MCF 10A (cell line): ENCODE data around the gene COA5. TPM values are rescaled to one million over a fixed set of nuclear protein-coding genes. Genes with fewer than 3 reads are reported as not detected.

Experiments
- BruUV-seq: library from RNA; stranded (reverse); fragments of 400-500 nt; replicated peaks from 2 replicates; lab custom pipeline; 2021; lab: Mats Ljungman, UMichigan
- CTCF ChIA-PET: fragments of 300-600 bp; sonication (Branson Sonifier 250); formaldehyde crosslinking; extraction: SDS; loops from one replicate; lab custom pipeline; 2021; ENCODE audit warnings: antibody characterized with exemption, inconsistent platforms; lab: Yijun Ruan, JAX
- POLR2A ChIA-PET: fragments of 300-600, 350-650 bp; sonication (Branson Sonifier 250); formaldehyde crosslinking; extraction: SDS; loops from one replicate; lab custom pipeline; 2020; ENCODE audit warnings: antibody characterized with exemption, inconsistent platforms; lab: Yijun Ruan, JAX
- DNase-seq: peaks from one replicate; pipeline ENCODE4 v3.0.0-alpha.2; 2018; ENCODE audit not compliant: unreplicated experiment
- H3K27ac Mint-ChIP-seq: one replicate; pipeline ENCODE4 v1.8.0; 2022; ENCODE audit warnings: mild to moderate bottlenecking, low read depth, mixed read lengths; ENCODE audit not compliant: unreplicated experiment
- H3K27me3 Mint-ChIP-seq: one replicate; pipeline ENCODE4 v1.8.0; 2022; ENCODE audit warnings: mixed read lengths; ENCODE audit not compliant: insufficient read depth, unreplicated experiment
- H3K36me3 Mint-ChIP-seq: one replicate; pipeline ENCODE4 v1.8.0; 2022; ENCODE audit warnings: mild to moderate bottlenecking, moderate library complexity, mixed read lengths; ENCODE audit not compliant: insufficient read depth, unreplicated experiment
- H3K4me1 Mint-ChIP-seq: one replicate; pipeline ENCODE4 v1.8.0; 2022; ENCODE audit warnings: mixed read lengths; ENCODE audit not compliant: insufficient read depth, unreplicated experiment
- H3K4me3 Mint-ChIP-seq: one replicate; pipeline ENCODE4 v1.8.0; 2022; ENCODE audit warnings: mild to moderate bottlenecking, moderate library complexity, mixed read lengths; ENCODE audit not compliant: unreplicated experiment
- H3K9me3 Mint-ChIP-seq: one replicate; pipeline ENCODE4 v1.8.0; 2022; ENCODE audit warnings: mixed read lengths; ENCODE audit not compliant: unreplicated experiment
- CTCF ChIP-seq: fragments of 200-600 bp; IDR thresholded peaks from one replicate; pipeline ENCODE4 v1.8.0; 2022; ENCODE audit warnings: antibody characterized with exemption, mild to moderate bottlenecking; ENCODE audit not compliant: unreplicated experiment
- intact Hi-C: fragments of 100-400 bp; cut with micrococcal nuclease; formaldehyde crosslinking; loops from 2 replicates; pipeline ENCODE4 v1.14.1; 2022
- total RNA-seq: library from RNA; stranded (reverse); gene quantifications from 2 replicates; pipeline ENCODE4 v1.2.3, GENCODE V29; 2022

COA5 gene
- total RNA-seq, 1 experiment from 2014 or later, result 22.8 TPM

- CTCF ChIA-PET, result interaction anchor here (0.6 kb wide), 1 partner anchor 45 kb away, joined by 3 read pairs; no protein-coding TSS in a partner anchor
Observed at GRCh38 chr2:98555696-98556095, 52.6 kb downstream of the COA5 start.

GRCh38 chr2:98554116-98554861 lies 54.0 kb downstream of the COA5 start:
- DNase-seq, result no peak
- no peak overlapping the region for H3K4me3 Mint-ChIP-seq
- H3K27ac Mint-ChIP-seq, result no peak overlapping the region
- no peaks in the 10 kb centered on the region for H3K9me3 Mint-ChIP-seq
- H3K4me1 Mint-ChIP-seq, result no peaks in the 10 kb centered on the region
- CTCF ChIA-PET, result no interaction called here
- intact Hi-C loops, result no loop called here
- H3K27me3 Mint-ChIP-seq, result no peaks in the 10 kb centered on the region
- no peak for TF ChIP-seq CTCF
- H3K36me3 Mint-ChIP-seq, result peaks cover 17% of the 10 kb centered on the region
- BruUV-seq, result no TSS peak
- POLR2A ChIA-PET, result no interaction called here

More at GRCh38 chr2:98555696-98556095, 52.6 kb downstream of the COA5 start:
- no peak for TF ChIP-seq CTCF
- Mint-ChIP-seq H3K27ac (no peak overlapping the region), H3K27me3 (no peaks in the 10 kb centered on the region), H3K9me3 (no peaks in the 10 kb centered on the region), H3K4me3 (no peak overlapping the region), H3K36me3 (peaks cover 17% of the 10 kb centered on the region), H3K4me1 (no peaks in the 10 kb centered on the region)
- no peak for DNase-seq
- BruUV-seq, result no TSS peak
- intact Hi-C loops, result no loop called here
- POLR2A ChIA-PET, result no interaction called here

- ChIA-PET POLR2A (no interaction called here), CTCF (interaction anchor here (0.6 to 1.3 kb wide), 4 partner anchors 16 to 903 kb away, joined by 3 read pairs; no protein-coding TSS in a partner anchor)
- no TSS peak for BruUV-seq
- no peaks in the 10 kb centered on the region for H3K27me3 Mint-ChIP-seq
- intact Hi-C loops, result no loop called here
- H3K4me3 Mint-ChIP-seq, result no peak overlapping the region
- H3K4me1 Mint-ChIP-seq, result no peaks in the 10 kb centered on the region
- no peak overlapping the region for H3K27ac Mint-ChIP-seq
- H3K36me3 Mint-ChIP-seq, result peaks cover 16% of the 10 kb centered on the region
- TF ChIP-seq CTCF, result no peak
- H3K9me3 Mint-ChIP-seq, result no peaks in the 10 kb centered on the region
- no peak for DNase-seq
Observed at GRCh38 chr2:98552499-98553179, 55.7 kb downstream of the COA5 start.

GRCh38 chr2:98551316-98551715 lies 57.0 kb downstream of the COA5 start:
- no peak overlapping the region for H3K4me3 Mint-ChIP-seq
- POLR2A ChIA-PET, result no interaction called here
- TF ChIP-seq CTCF, result no peak
- DNase-seq, result no peak
- intact Hi-C loops, result no loop called here
- H3K27ac Mint-ChIP-seq, result no peak overlapping the region
- no peaks in the 10 kb centered on the region for H3K27me3 Mint-ChIP-seq
- H3K9me3 Mint-ChIP-seq, result no peaks in the 10 kb centered on the region
- peaks cover 22% of the 10 kb centered on the region for H3K36me3 Mint-ChIP-seq
- CTCF ChIA-PET, result interaction anchor here (0.6 kb wide), 1 partner anchor 485 kb away, joined by 3 read pairs; no protein-coding TSS in a partner anchor
- no TSS peak for BruUV-seq
- no peaks in the 10 kb centered on the region for H3K4me1 Mint-ChIP-seq
